H54 (cell line): Measurements from ENCODE around the gene ECEL1.

Source experiments
- DNase-seq: peaks from one replicate; pipeline ENCODE4 v3.0.0; 2011; ENCODE audit warnings: low spot score, mixed read lengths; ENCODE audit not compliant: insufficient read length
- FAIRE-seq: peaks from 3 replicates; lab custom pipeline; 2011; peaks lifted over from hg19 to GRCh38; lab: Jason Lieb, UNC
- POLR2A ChIP-seq: IDR thresholded peaks from 2 replicates; pipeline ENCODE4 v1.6.1; 2011; ENCODE audit warnings: low read depth, mild to moderate bottlenecking, low read length

The ECEL1 gene

GRCh38 chr2:232526372-232526941 is 38.8 kb upstream of the ECEL1 start:
- no peak for TF ChIP-seq POLR2A
- FAIRE-seq: no peak
- DNase-seq: no peak

GRCh38 chr2:232525791-232526371 is 38.2 kb upstream of the ECEL1 start, which contains the start of gene CHRND:
TSS of gene CHRND (plus strand) at chr2:232526160. CDS start at chr2:232526216, 56 bp downstream.
- no peak for DNase-seq
- no peak for TF ChIP-seq POLR2A
- FAIRE-seq: no peak

GRCh38 chr2:232525199-232525598 is 37.6 kb upstream of the ECEL1 start:
- TF ChIP-seq POLR2A: no peak
- DNase-seq (no peak), FAIRE-seq (no peak)

- FAIRE-seq: no peak
- no peak for DNase-seq
- no peak for TF ChIP-seq POLR2A
These were observed 37.1 kb upstream of the ECEL1 start for GRCh38 chr2:232524771-232525170.

GRCh38 chr2:232523682-232524597 is 36.3 kb upstream of the ECEL1 start:
- no peak for TF ChIP-seq POLR2A
- DNase-seq: no peak
- FAIRE-seq: no peak

GRCh38 chr2:232523402-232523681 is 35.7 kb upstream of the ECEL1 start:
- FAIRE-seq: no peak
- no peak for TF ChIP-seq POLR2A
- DNase-seq: no peak

GRCh38 chr2:232522623-232523401 is 35.2 kb upstream of the ECEL1 start:
- no peak for TF ChIP-seq POLR2A
- FAIRE-seq: no peak
- DNase-seq: no peak

GRCh38 chr2:232521959-232522622 is 34.5 kb upstream of the ECEL1 start:
- FAIRE-seq: no peak
- TF ChIP-seq POLR2A: no peak
- peak; percentile 79 for DNase-seq

- no peak for TF ChIP-seq POLR2A
- FAIRE-seq (no peak), DNase-seq (no peak)
These were observed 33.5 kb upstream of the ECEL1 start for GRCh38 chr2:232521098-232521497.

GRCh38 chr2:232520489-232520888 is 32.9 kb upstream of the ECEL1 start:
- DNase-seq: no peak
- TF ChIP-seq POLR2A: no peak
- no peak for FAIRE-seq

- DNase-seq (no peak), FAIRE-seq (no peak)
- no peak for TF ChIP-seq POLR2A
These were observed 32.2 kb upstream of the ECEL1 start, which contains the start of gene PRSS56 for GRCh38 chr2:232519581-232520438. TSS of gene PRSS56 (plus strand) at chr2:232520388. CDS start at chr2:232520599, 211 bp downstream.

GRCh38 chr2:232518844-232519243 is 31.2 kb upstream of the ECEL1 start:
- FAIRE-seq (no peak), DNase-seq (no peak)
- TF ChIP-seq POLR2A: no peak

GRCh38 chr2:232516551-232516950 is 28.9 kb upstream of the ECEL1 start:
- TF ChIP-seq POLR2A: no peak
- FAIRE-seq: no peak
- no peak for DNase-seq
